Measurements from ENCODE around the gene TRIM13. TPM values are rescaled to one million over a fixed set of nuclear protein-coding genes. Genes with fewer than 3 reads are reported as not detected.
A peak's percentile ranks its signal among the peaks of the same experiment; 100 is the strongest.
"Not testable (repeated sequence)": the region's sequence is repeated elsewhere in the genome, so short reads cannot be mapped to it uniquely, and the experiment has no call there.

TRIM13 gene
- polyA plus RNA-seq, 3 donors, result 41.7 to 53.1 (median 49.0) TPM

DNA sequence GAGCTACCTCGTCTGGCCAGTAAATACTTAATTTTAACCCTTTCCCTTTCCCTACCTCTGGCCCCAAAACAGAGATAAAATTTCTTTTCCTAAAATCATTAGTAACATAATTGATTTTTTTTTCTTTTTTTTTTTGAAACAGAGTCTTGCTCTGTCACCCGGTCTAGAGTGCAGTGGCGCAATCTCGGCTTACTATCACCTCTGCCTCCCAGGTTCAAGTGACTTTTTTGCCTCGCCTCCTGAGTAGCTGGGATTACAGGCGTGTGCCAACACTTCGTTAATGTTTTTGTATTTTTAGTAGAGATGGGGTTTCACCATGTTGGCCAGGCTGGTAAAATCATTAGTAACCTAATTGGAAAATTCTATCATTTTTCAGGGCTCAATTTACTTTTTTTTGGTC is 10.4 kb upstream of the TRIM13 start:
- DNase-seq (ENCODE audit: extremely low read depth in 1 of 11, low read depth in 9 of 11, low spot score in 4 of 11), result no peak

- DNase-seq (ENCODE audit: extremely low read depth in 1 of 11, low read depth in 9 of 11, low spot score in 4 of 11), result not testable (repeated sequence)
Observed at GRCh38 chr13:49990612-49991011, 6.2 kb upstream of the TRIM13 start.

- DNase-seq (ENCODE audit: extremely low read depth in 1 of 11, low read depth in 9 of 11, low spot score in 4 of 11), result no peak
Observed at GRCh38 chr13:49993111-49993510, 3.7 kb upstream of the TRIM13 start.

- DNase-seq (ENCODE audit: extremely low read depth in 1 of 11, low read depth in 9 of 11, low spot score in 4 of 11), result no peak
Observed at GRCh38 chr13:49993666-49994065, 3.2 kb upstream of the TRIM13 start.

- DNase-seq (ENCODE audit: extremely low read depth in 1 of 11, low read depth in 9 of 11, low spot score in 4 of 11), result peak in 1 of 11 donors; percentile 31
Observed at GRCh38 chr13:49995625-49996101, 1.2 kb upstream of the TRIM13 start.

DNA sequence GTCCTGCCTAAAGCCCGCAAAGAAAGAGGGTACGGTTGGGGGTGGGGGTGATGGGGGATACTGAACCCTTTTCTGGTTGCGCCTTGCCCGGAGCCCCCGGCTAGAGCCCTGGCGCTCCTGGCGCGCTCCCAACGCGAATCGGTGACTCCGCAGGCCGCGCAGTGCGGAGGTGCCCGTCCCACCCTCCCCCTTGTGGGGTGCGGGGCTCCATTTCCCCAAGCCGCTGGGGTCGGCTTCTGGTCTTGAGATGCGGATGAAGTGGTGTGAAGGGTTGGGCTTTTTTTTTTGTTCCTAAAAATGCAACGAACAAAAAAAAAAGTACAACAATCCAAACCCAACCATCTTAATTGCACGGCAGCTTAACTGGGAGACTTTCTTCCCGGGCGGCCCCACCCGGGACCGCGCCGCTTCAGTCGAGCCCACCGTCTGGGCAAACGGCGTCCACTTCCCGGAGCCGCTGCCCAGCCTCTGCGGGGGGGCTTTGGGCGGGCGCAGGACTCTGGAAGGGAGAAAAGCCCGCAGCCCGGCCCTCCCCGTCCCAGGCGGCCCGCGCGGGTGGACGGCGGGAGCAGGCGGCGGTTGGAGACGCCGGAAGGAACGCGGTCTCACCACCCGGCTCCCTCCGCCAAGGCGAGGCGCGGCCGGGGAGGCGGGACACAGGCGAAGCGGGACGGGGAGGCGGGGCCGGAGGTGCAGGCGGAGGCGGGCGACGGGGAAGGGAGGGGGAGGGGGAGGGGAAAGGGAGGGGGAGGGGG is 504 bp upstream of the TRIM13 start:
- DNase-seq (ENCODE audit: extremely low read depth in 1 of 11, low read depth in 9 of 11, low spot score in 4 of 11), result peak; percentile 67 to 92 (median 85)

- no peak for DNase-seq (ENCODE audit: extremely low read depth in 1 of 11, low read depth in 9 of 11, low spot score in 4 of 11)
Observed at GRCh38 chr13:49997955-49998354, 1.1 kb downstream of the TRIM13 start.

- no peak for DNase-seq (ENCODE audit: extremely low read depth in 1 of 11, low read depth in 9 of 11, low spot score in 4 of 11)
Observed at GRCh38 chr13:49998714-49999624, 2.1 kb downstream of the TRIM13 start.

DNA sequence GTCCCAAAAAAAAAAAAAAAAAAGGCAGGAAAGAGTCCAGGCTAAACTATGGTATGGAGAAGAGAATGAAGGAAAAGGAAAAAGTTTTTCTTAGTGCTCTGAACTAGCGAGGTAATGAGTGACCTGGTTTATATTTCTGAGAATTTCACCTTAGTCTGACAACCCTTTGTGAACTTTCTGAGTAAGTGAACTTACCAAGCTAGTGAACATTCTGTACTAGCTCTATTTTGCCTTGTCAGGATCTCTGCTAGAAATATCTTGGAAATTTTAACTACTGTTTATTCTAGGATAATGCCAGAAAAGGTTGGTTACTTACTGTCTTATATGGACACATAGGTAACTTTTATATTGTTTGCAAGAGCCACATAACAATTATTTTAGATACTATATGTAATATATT is 4.4 kb downstream of the TRIM13 start:
- DNase-seq (ENCODE audit: extremely low read depth in 1 of 11, low read depth in 9 of 11, low spot score in 4 of 11), result no peak

DNA sequence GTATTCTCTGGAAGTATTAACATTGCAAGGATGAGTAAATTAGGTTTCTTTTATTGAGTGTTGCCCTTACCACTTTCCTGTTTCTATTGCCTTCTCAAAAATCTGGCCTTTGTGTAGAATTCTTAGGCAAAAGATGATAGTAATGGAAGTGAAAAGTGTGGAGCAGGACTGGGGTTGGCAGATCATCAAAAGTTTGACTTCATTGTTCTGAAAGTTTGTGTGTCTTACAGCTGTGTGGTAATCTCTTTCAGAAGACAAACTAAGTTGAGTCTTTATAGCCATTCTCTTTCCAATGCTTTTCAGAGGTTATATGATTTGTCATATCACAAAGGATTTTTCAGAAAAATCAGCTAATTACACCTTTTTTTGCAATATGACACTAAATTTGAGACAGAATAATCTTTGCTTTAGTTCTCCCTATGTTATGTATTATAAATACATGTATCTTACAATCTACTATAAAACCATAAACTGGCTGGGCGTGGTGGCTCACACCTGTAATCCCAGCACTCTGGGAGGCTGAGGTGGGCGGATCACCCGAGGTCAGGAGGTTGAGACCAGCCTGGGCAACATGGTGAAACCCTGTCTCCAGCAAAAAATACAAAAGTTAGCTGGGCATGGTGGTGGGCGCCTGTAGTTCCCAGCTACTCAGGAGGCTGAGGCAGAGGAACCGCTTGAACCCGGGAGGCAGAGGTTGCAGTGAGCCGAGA is 9.7 kb downstream of the TRIM13 start:
- no peak for DNase-seq (ENCODE audit: extremely low read depth in 1 of 11, low read depth in 9 of 11, low spot score in 4 of 11)

- no peak for DNase-seq (ENCODE audit: extremely low read depth in 1 of 11, low read depth in 9 of 11, low spot score in 4 of 11)
Observed at GRCh38 chr13:50011461-50011860, 14.6 kb downstream of the TRIM13 start.

GRCh38 chr13:50012396-50013169 is 15.7 kb downstream of the TRIM13 start:
- DNase-seq (ENCODE audit: extremely low read depth in 1 of 11, low read depth in 9 of 11, low spot score in 4 of 11), result no peak

DNA sequence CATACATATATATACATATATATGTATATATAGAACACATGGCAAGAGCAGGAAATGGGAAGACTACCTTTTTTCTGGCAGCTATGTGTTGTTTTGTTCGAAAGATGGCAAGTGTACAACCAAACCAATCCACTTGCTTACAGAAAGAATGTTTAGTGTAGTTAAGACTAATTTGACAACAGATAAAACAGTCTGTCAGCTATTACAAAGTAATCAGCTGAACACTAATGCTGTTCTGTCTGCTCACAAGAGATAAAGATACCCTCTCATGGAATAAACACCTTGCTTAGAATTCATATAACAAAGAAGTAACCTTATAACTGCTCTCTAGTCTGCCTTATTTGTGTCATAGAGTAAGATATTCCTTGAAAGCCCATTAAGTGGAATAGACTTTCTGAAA is 17.5 kb downstream of the TRIM13 start:
- no peak for DNase-seq (ENCODE audit: extremely low read depth in 1 of 11, low read depth in 9 of 11, low spot score in 4 of 11)

DNA sequence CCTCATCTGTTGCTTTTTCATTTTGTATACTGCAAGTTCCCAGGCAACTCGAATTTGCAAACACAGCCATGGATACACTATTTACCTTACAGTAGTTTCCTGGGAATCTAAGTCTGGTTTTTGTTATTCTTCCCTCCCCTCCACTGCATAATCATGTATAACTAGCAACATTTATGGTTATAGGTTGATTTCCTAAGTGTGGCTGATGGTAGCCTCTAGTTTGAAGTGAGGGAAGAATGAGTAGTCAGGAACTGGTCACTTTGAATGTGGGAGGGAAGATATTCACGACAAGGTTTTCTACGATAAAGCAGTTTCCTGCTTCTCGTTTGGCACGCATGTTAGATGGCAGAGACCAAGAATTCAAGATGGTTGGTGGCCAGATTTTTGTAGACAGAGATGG is 18.4 kb downstream of the TRIM13 start, which contains the start of gene KCNRG:
Gene KCNRG (plus strand): TSS at position 187 of the 400 bp plus-strand sequence. CDS start 50 bp downstream, at position 237.
- peak in 1 of 11 donors; percentile 13 for DNase-seq (ENCODE audit: extremely low read depth in 1 of 11, low read depth in 9 of 11, low spot score in 4 of 11)

DNA sequence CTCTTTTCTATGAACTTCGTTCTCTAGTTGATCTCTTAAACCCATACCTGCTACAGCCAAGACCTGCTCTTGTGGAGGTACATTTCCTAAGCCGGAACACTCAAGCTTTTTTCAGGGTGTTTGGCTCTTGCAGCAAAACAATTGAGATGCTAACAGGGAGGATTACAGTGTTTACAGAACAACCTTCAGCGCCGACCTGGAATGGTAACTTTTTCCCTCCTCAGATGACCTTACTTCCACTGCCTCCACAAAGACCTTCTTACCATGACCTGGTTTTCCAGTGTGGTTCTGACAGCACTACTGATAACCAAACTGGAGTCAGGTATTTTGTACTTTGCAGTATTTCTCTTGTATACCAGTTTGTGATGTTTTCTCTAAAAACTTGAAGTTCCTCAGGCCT is 18.9 kb downstream of the TRIM13 start:
- no peak for DNase-seq (ENCODE audit: extremely low read depth in 1 of 11, low read depth in 9 of 11, low spot score in 4 of 11)

- no peak for DNase-seq (ENCODE audit: extremely low read depth in 1 of 11, low read depth in 9 of 11, low spot score in 4 of 11)
Observed at GRCh38 chr13:50016444-50016843, 19.6 kb downstream of the TRIM13 start.

- no peak for DNase-seq (ENCODE audit: extremely low read depth in 1 of 11, low read depth in 9 of 11, low spot score in 4 of 11)
Observed at GRCh38 chr13:50017819-50018218, 21.0 kb downstream of the TRIM13 start.

DNA sequence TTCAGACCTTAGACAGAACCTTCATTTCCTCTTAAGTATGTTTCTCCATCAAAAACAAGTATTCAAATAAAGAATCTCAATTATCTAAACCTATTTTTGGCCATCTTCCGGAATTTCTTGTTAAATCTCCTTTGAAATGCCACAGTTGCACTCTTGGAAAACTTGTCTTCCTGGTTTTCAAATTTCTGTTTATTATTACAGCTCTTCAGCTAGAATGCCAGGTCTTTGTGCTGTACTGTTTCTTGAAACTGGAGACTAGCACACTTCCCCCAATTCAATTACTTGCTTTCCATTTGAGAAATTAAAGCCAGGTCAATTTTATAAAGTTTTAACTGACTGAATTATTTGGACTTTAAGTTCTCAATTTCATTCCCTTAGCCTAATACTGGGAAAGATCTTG is 28.6 kb downstream of the TRIM13 start:
- DNase-seq (ENCODE audit: extremely low read depth in 1 of 11, low read depth in 9 of 11, low spot score in 4 of 11), result no peak

All from renal cortex interstitium (tissue), 11 donors.